Liver (tissue), 3 donors: ENCODE data around the gene ABHD15.

Experiments used
- FOXA1 ChIP-seq: IDR thresholded peaks from 2 replicates; pipeline ENCODE4 v1.6.1; 2016; ENCODE audit warnings: antibody characterized with exemption
- GABPA ChIP-seq, 2 donors: IDR thresholded peaks in 1 of 2; conservative IDR thresholded peaks in 1 of 2; 2 replicates each; pipeline ENCODE4 v1.6.1; 2016; ENCODE audit warnings: antibody characterized with exemption in 2 of 2, mild to moderate bottlenecking in 1 of 2, moderate library complexity in 1 of 2
- RAD21 ChIP-seq, 2 donors: IDR thresholded peaks; 2 replicates each; pipeline ENCODE4 v1.6.1; 2016; ENCODE audit warnings: antibody characterized with exemption in 2 of 2, mild to moderate bottlenecking in 2 of 2
- SP1 ChIP-seq: IDR thresholded peaks from 2 replicates; pipeline ENCODE4 v1.6.1; 2018; ENCODE audit warnings: antibody characterized with exemption, mild to moderate bottlenecking
- TAF1 ChIP-seq: conservative IDR thresholded peaks from 2 replicates; pipeline ENCODE4 v1.6.1; 2016; ENCODE audit warnings: antibody characterized with exemption, mild to moderate bottlenecking
- TF ChIP-seq, protein P1 (sequence below): fragments of 150-350 bp; IDR thresholded peaks from 2 replicates; pipeline ENCODE4 v1.5.1; 2017; ENCODE audit warnings: improper control_type of control experiment, low read depth, low read length; ENCODE audit not compliant: missing input control
- TF ChIP-seq, protein P2 (sequence below): IDR thresholded peaks from 2 replicates; pipeline ENCODE4 v1.6.1; 2016; ENCODE audit warnings: antibody characterized with exemption
- TF ChIP-seq, protein P3 (sequence below): IDR thresholded peaks from 2 replicates; pipeline ENCODE4 v1.6.1; 2016; ENCODE audit warnings: antibody characterized with exemption, mild to moderate bottlenecking
- TF ChIP-seq, protein P4 (sequence below): IDR thresholded peaks from 2 replicates; pipeline ENCODE4 v1.6.1; 2016; ENCODE audit warnings: antibody characterized with exemption
- TF ChIP-seq, protein P5 (sequence below): IDR thresholded peaks from 2 replicates; pipeline ENCODE4 v1.6.1; 2016; ENCODE audit warnings: antibody characterized with exemption
- donor health status: healthy.
- donor health status: healthy.

DNA sequence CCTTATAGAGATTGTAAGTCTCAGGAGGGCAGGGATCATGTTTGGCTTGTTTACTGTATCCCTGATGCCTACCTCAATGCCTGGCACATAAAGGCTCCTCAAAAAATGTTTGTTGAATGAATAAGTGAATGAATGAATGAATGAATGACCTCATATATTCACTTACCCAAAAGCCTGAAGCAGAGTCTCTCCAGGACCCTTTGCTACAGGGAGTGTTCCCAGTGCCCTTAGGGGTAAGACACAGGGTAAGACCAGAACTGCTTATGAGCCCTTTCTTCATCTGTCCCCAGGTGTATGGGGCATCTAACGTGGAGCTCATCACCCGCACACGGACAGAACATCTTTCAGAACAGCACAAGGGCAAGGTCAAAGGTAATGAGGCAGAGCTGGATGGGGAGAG is 43.6 kb upstream of the ABHD15 start:
- TF ChIP-seq TAF1 (no peak), RAD21 (IDR thresholded peaks at IDR 0.05) (no peak), FOXA1 (no peak), SP1 (no peak), GABPA (IDR thresholded peaks at IDR 0.05 in 1 of 2, conservative IDR thresholded peaks at IDR 0.05 in 1 of 2) (no peak)
- TF ChIP-seq, protein P1, sequence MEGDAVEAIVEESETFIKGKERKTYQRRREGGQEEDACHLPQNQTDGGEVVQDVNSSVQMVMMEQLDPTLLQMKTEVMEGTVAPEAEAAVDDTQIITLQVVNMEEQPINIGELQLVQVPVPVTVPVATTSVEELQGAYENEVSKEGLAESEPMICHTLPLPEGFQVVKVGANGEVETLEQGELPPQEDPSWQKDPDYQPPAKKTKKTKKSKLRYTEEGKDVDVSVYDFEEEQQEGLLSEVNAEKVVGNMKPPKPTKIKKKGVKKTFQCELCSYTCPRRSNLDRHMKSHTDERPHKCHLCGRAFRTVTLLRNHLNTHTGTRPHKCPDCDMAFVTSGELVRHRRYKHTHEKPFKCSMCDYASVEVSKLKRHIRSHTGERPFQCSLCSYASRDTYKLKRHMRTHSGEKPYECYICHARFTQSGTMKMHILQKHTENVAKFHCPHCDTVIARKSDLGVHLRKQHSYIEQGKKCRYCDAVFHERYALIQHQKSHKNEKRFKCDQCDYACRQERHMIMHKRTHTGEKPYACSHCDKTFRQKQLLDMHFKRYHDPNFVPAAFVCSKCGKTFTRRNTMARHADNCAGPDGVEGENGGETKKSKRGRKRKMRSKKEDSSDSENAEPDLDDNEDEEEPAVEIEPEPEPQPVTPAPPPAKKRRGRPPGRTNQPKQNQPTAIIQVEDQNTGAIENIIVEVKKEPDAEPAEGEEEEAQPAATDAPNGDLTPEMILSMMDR = no peak
- TF ChIP-seq, protein P2, sequence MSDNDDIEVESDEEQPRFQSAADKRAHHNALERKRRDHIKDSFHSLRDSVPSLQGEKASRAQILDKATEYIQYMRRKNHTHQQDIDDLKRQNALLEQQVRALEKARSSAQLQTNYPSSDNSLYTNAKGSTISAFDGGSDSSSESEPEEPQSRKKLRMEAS = no peak
- TF ChIP-seq, protein P3, sequence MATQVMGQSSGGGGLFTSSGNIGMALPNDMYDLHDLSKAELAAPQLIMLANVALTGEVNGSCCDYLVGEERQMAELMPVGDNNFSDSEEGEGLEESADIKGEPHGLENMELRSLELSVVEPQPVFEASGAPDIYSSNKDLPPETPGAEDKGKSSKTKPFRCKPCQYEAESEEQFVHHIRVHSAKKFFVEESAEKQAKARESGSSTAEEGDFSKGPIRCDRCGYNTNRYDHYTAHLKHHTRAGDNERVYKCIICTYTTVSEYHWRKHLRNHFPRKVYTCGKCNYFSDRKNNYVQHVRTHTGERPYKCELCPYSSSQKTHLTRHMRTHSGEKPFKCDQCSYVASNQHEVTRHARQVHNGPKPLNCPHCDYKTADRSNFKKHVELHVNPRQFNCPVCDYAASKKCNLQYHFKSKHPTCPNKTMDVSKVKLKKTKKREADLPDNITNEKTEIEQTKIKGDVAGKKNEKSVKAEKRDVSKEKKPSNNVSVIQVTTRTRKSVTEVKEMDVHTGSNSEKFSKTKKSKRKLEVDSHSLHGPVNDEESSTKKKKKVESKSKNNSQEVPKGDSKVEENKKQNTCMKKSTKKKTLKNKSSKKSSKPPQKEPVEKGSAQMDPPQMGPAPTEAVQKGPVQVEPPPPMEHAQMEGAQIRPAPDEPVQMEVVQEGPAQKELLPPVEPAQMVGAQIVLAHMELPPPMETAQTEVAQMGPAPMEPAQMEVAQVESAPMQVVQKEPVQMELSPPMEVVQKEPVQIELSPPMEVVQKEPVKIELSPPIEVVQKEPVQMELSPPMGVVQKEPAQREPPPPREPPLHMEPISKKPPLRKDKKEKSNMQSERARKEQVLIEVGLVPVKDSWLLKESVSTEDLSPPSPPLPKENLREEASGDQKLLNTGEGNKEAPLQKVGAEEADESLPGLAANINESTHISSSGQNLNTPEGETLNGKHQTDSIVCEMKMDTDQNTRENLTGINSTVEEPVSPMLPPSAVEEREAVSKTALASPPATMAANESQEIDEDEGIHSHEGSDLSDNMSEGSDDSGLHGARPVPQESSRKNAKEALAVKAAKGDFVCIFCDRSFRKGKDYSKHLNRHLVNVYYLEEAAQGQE = no peak
- TF ChIP-seq, protein P4, sequence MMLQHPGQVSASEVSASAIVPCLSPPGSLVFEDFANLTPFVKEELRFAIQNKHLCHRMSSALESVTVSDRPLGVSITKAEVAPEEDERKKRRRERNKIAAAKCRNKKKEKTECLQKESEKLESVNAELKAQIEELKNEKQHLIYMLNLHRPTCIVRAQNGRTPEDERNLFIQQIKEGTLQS = no peak
- TF ChIP-seq, protein P5, sequence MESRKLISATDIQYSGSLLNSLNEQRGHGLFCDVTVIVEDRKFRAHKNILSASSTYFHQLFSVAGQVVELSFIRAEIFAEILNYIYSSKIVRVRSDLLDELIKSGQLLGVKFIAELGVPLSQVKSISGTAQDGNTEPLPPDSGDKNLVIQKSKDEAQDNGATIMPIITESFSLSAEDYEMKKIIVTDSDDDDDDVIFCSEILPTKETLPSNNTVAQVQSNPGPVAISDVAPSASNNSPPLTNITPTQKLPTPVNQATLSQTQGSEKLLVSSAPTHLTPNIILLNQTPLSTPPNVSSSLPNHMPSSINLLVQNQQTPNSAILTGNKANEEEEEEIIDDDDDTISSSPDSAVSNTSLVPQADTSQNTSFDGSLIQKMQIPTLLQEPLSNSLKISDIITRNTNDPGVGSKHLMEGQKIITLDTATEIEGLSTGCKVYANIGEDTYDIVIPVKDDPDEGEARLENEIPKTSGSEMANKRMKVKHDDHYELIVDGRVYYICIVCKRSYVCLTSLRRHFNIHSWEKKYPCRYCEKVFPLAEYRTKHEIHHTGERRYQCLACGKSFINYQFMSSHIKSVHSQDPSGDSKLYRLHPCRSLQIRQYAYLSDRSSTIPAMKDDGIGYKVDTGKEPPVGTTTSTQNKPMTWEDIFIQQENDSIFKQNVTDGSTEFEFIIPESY = no peak
